Amniotic stem cell (primary cell): ENCODE data around the gene ZNF345.

Experiments used
- DNase-seq: peaks from one replicate; lab custom pipeline; 2025; lab: John Stamatoyannopoulos, UW

ZNF345 gene

GRCh38 chr19:36918090-36918489, 67.4 kb downstream of the ZNF345 start:
- DNase-seq, result no peak
